NB4 (cell line): Measurements from ENCODE around the gene BTG1.

Source experiments
- DNase-seq: peaks from one replicate; pipeline ENCODE4 v3.0.0; 2010; ENCODE audit warnings: low read depth
- H3K4me3 ChIP-seq: one replicate; pipeline ENCODE4 v1.5.1; 2011; ENCODE audit warnings: mild to moderate bottlenecking, low read depth, low read length, moderate library complexity
- MYC ChIP-seq: IDR thresholded peaks from 2 replicates; pipeline ENCODE4 v1.6.1; 2011; ENCODE audit warnings: low read depth, low read length
- POLR2A ChIP-seq: IDR thresholded peaks from 2 replicates; pipeline ENCODE4 v1.6.1; 2011; ENCODE audit warnings: mild to moderate bottlenecking; ENCODE audit not compliant: insufficient read length; ENCODE audit errors: extremely low read depth
- TF ChIP-seq, protein P1 (sequence below): IDR thresholded peaks from one replicate; pipeline ENCODE4 v1.5.1; 2012; ENCODE audit warnings: low read depth, low read length
- TF ChIP-seq, protein P2 (sequence below): IDR thresholded peaks from 2 replicates; pipeline ENCODE4 v1.6.1; 2011; ENCODE audit warnings: low read depth, low read length

The BTG1 gene

DNA sequence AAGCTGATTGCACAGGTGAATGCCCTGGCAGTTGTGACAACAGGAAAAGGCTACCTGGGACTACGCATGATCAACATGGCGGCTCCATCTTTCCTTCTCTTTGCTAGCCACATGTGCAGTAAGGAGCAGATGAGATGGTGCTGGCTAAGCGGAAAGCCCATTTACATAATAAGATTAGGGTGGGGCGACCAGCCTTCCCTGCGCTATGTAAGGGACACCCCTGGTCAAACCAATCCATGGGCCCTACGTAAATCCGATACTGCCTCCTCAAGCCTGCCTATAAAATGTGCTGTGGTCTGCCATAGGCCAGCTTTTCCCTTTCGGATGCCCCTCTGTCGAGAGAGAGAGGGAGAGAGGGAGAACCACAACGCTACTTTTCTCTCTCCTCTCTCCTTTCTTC, 31.0 kb upstream of the BTG1 start:
- TF ChIP-seq, protein P1, sequence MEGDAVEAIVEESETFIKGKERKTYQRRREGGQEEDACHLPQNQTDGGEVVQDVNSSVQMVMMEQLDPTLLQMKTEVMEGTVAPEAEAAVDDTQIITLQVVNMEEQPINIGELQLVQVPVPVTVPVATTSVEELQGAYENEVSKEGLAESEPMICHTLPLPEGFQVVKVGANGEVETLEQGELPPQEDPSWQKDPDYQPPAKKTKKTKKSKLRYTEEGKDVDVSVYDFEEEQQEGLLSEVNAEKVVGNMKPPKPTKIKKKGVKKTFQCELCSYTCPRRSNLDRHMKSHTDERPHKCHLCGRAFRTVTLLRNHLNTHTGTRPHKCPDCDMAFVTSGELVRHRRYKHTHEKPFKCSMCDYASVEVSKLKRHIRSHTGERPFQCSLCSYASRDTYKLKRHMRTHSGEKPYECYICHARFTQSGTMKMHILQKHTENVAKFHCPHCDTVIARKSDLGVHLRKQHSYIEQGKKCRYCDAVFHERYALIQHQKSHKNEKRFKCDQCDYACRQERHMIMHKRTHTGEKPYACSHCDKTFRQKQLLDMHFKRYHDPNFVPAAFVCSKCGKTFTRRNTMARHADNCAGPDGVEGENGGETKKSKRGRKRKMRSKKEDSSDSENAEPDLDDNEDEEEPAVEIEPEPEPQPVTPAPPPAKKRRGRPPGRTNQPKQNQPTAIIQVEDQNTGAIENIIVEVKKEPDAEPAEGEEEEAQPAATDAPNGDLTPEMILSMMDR = no peak
- no peak for TF ChIP-seq MYC
- TF ChIP-seq, protein P2, sequence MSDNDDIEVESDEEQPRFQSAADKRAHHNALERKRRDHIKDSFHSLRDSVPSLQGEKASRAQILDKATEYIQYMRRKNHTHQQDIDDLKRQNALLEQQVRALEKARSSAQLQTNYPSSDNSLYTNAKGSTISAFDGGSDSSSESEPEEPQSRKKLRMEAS = no peak
- no peak for TF ChIP-seq POLR2A
- DNase-seq = no peak
- H3K4me3 ChIP-seq = no peak overlapping the region

DNA sequence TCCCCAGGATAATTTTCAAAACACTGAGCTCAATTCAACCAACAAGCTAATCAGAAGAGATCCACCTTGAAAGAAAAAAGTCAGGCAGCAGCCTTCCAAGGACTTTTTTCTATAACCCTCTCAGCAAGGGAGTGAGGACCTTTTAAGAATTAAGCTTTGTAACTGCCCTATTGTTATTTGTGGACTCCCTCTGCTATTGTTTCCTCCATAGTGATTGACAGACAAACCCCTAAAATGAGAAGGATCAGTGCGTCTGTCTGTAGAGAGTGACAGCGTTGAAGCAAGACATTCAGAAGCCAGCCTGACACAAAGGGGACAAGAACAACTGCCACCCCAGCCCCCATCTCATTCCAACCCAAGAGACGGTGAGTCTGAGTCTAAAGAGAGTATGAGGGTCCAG, 30.3 kb upstream of the BTG1 start:
- TF ChIP-seq POLR2A (no peak), MYC (no peak)
- TF ChIP-seq, protein P2 = no peak
- TF ChIP-seq, protein P1 = no peak
- no peak overlapping the region for H3K4me3 ChIP-seq
- DNase-seq = no peak

DNA sequence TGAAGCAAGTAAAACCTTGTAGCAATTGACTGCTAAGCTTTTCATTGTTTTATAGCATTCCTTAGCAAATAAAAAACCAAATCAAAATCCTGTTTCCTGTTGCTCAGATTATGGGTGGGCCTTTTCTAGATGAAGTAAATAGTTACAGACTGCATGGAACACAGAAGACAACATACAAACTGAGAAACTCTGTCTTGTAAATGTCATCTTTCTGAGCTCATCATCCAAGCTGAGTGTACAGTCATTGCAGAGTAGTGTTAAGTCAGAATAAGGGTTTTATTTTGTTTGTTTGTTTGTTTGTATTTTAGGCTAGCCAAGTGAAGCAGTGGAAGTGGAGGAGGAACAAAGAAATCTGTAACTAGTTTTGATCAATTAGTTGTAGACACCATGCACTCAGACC, 24.4 kb upstream of the BTG1 start:
- no peak for DNase-seq
- TF ChIP-seq, protein P1 = no peak
- TF ChIP-seq, protein P2 = no peak
- TF ChIP-seq POLR2A (no peak), MYC (no peak)
- no peak overlapping the region for H3K4me3 ChIP-seq

DNA sequence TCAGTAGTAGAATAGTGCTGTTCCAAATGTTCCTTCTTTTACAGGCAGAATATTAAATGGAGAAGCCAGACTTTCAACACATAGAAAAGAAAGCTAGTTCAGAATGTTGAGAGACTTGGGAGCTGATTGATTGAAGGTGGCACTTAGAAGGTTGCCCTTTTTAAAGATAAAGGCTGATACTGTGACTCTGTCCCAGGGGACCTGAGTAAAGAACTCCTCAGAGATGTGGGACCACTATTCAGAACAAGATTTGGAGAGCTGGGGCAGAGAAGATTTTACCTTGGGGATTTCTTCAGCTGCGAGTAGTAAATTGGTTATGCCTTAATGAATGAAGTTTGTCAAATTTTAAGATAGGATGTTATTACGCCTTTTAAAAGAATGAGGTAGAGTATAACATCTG, 21.4 kb upstream of the BTG1 start:
- H3K4me3 ChIP-seq = no peak overlapping the region
- no peak for DNase-seq
- TF ChIP-seq MYC (no peak), POLR2A (no peak)
- TF ChIP-seq, protein P2 = no peak
- TF ChIP-seq, protein P1 = no peak

DNA sequence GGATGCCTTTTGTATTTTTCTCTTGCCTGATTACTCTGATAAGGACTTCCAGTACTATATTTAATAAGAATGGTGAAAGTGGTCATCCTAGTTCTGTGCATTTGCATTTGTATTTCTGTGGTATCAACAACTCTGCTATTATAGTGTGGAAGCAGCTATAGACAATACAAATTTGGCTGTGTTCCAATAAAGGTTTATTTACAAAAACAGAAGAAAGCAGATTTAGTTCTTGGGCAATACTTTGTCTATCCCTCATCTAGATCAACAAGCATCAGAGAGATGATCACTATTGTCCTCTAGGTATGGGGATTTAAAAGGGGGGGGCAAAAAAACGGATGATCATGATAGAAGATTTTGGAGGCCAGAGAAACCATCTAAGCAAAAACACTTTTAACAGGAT, 19.1 kb upstream of the BTG1 start:
- TF ChIP-seq, protein P2 = no peak
- TF ChIP-seq, protein P1 = no peak
- TF ChIP-seq MYC = no peak
- no peak for DNase-seq
- no peak overlapping the region for H3K4me3 ChIP-seq

DNA sequence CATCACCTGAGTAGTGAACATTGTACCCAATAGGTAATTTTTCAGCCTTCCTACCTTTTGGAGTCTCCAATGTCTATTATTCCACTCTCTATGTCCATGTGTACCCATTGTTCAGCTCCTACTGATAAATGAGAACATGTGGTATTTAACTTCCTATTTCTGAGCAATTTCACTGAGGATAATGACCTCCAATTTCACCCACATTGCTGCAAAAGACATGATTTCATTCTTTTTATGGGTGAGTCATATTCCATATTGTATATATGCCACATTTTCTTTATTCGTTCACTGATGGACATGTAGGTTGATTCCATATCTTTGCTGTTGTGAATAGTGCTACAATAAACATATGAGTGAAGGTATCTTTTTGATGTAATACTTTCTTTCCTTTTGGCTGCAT, 16.4 kb upstream of the BTG1 start:
- TF ChIP-seq, protein P2 = no peak
- TF ChIP-seq POLR2A = no peak
- TF ChIP-seq, protein P1 = no peak
- TF ChIP-seq MYC = no peak
- DNase-seq = peak; percentile 44
- H3K4me3 ChIP-seq = no peak overlapping the region
